NCI-H2171 treated with DMSO at 0.1 percent for 48 hours (cell line): ENCODE data around the gene CFAP97.
A peak's percentile ranks its signal among the peaks of the same experiment; 100 is the strongest.
"Not testable (repeated sequence)": the region's sequence is repeated elsewhere in the genome, so short reads cannot be mapped to it uniquely, and the experiment has no call there.

Experiments
- DNase-seq: peaks from one replicate; lab custom pipeline; 2025; lab: John Stamatoyannopoulos, UW

Gene CFAP97

GRCh38 chr4:185221912-185222311, 18.1 kb upstream of the CFAP97 start:
- DNase-seq = no peak

- DNase-seq = no peak
Observed at GRCh38 chr4:185221491-185221890, 17.7 kb upstream of the CFAP97 start.

DNA sequence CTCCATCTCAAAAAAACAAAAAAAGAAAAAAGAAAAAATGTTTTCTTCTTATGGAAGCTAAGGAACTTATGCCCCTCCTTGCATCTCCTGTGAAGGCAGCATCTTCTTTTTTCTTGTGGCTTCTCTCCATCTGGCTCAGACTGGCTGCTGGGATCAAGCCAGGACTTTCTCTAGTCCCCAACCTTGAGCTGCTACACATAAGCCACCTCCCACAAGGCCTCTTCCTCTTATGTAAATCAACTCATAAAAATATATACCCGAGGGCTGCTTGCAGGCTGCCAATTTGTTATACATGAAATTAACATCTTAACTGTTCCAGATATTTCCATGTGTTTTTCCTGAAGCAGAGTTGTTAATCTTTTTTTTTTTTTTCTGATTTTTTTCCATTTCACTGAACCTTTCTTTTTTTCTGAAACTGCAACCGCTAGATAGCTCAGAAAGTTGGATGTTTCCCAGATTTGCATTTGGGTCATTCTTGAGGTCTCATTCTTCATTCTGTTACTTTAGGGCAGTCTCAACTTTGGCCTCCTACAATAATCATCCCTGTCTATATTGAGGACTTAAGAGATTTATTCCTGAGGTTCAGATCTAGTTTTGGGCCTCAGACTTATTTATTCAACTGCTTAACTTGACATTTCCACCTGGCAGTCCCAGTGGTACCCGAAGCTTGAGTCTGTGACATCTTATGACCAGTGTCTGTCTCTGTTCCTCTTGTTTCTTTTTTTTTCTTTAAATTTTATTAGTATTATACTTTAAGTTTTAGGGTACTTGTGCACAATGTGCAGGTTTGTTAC, 15.9 kb upstream of the CFAP97 start:
- DNase-seq = peak; percentile 48

GRCh38 chr4:185218312-185218711, 14.5 kb upstream of the CFAP97 start:
- no peak for DNase-seq

DNA sequence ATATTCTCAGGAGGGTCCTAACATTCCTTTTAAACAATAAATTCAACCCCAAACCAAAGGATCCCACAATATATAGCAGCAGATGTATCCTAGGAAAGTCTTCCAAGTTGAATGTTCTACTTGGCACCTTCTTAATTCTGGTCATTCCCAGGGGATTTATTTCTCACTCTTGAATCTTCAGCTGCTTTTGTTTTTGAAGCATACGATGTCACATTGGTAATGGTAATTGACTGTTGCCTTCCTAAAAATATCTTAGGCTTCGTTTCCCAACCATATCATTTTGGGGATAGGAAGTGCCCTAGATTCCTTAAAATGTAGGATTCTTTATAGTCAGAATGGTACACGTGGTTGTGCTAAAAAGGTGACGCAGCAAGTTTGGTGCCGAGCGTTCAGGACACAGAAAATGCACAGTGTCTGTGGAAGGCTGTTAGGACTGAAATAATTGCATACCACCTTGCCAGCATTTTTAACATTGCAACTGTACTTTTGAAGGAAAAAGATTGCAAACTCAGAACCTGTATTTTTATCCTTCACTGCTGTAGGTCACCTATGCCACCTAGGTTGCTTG, 13.7 kb upstream of the CFAP97 start:
- no peak for DNase-seq

- no peak for DNase-seq
Observed at GRCh38 chr4:185215261-185215660, 11.5 kb upstream of the CFAP97 start.

- no peak for DNase-seq
Observed at GRCh38 chr4:185213877-185214276, 10.1 kb upstream of the CFAP97 start.

GRCh38 chr4:185212581-185212980, 8.8 kb upstream of the CFAP97 start:
- DNase-seq = no peak

GRCh38 chr4:185211641-185212040, 7.8 kb upstream of the CFAP97 start:
- DNase-seq = no peak

- no peak for DNase-seq
Observed at GRCh38 chr4:185211035-185211434, 7.2 kb upstream of the CFAP97 start.

- peak; percentile 2 for DNase-seq
Observed at GRCh38 chr4:185210102-185210981, 6.5 kb upstream of the CFAP97 start.

- not testable (repeated sequence) for DNase-seq
Observed at GRCh38 chr4:185209852-185210101, 6.0 kb upstream of the CFAP97 start.

GRCh38 chr4:185209031-185209851, 5.4 kb upstream of the CFAP97 start, which contains the start of gene SNX25:
Gene SNX25, plus strand, starts transcription at chr4:185209598. Its CDS starts 229 bp downstream, at chr4:185209827.
- peak; percentile 84 for DNase-seq

DNA sequence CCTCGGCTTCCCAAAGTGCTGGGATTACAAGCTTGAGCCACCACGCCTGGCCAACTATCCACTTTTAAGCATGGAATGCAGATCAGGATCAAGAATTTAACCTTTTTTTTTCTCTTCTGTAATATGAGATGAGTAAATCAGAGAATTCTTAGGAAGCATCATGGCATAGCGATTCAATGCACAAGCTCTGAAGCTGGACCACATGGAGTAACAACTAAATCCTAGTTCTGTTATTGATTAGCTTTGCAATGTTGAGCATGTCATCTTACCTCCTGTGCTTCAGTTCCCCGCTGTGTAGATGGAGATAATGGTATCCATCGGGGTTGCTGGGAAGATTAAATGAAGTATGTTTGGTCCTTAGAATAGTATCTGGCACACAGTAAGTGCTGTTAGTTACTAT, 3.7 kb upstream of the CFAP97 start:
- no peak for DNase-seq

- no peak for DNase-seq
Observed at GRCh38 chr4:185205697-185206342, 2.0 kb upstream of the CFAP97 start.

DNA sequence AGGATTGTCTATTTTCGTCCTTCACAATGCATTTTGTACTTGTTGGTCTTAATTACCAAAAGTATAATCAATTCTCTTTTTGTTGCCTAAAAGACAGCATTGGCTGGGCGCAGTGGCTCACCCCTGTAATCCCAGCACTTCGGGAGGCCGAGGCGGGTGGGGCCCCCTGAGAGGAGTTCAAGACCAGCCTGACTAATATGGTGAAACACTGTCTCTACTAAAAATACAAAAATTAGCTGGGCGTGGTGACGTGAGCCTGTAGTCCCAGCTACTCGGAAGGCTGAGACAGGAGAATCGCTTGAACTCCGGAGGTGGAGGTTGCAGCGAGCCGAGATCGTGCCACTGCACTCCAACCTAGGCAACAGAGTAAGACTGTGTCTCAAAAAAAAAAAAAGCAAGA, 1.3 kb upstream of the CFAP97 start:
- not testable (repeated sequence) for DNase-seq

GRCh38 chr4:185204238-185204910, 574 bp upstream of the CFAP97 start:
- DNase-seq = peak; percentile 28

DNA sequence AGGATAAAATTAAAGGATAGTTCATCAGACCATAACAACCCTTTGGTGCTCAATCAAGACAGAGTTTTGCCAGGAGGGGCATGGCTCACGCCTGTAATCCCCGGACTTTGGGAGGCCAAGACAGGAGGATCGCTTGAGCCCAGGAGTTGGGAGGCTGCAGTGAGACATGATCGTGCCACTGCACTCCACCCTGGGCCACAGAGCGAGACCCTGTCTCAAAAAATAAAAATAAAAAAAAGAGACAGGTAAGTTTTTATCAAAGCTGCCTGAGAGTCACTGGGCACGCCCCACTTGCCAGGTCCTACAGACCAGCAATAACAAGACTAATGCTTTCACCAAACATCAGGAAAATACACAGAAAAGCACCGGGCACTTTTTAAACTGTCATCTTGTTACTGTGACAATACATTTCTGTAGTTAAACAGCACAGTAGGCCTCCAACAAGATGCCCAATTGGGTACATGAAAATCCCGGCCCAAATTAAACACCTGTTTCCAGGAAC, 765 bp downstream of the CFAP97 start:
- no peak for DNase-seq

DNA sequence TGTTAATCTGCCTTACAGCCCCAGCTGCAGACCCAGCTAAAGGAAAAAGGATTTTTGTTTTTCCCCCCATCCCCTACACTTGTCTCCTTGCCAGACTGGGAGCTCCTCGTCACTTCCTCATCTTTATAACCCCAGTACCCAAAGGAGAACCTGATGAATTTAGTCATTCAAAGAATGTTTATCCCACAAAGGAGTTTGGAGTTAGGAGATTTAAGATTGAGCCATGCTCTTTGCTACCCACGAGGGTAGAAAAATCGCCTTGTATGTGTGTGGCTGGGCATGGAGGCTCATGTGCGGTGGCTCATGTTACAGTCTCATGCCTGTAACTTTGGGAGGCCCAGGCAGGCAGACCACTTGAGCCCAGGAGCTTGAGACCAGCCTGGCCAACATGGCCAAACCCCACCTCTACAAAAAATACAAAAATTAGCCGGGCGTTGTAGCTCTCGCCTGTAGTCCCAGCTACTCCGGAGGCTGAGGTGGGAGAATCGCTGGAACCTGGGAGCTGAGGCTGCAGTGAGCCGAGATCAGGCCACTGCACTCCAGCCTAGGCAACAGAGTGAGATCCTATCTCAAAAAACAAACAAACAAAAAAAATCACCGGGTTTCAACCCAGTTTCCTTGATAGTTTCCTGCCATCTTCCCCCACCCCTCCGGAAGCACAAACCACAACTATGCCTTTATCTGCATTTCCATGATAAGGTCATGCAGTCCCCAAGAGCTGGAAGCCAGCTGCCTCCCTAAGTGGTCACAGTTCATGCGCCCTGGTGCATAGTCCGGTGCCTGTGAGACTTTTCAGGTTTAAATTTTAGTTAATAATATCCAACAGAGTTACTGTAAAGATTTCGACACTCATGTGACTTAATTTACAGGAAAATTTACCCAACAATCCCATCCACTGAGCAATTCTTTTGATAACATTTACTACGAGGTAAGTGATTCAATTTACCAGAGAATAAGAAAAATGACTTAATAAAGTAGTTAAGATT, 1.5 kb downstream of the CFAP97 start:
- no peak for DNase-seq

- DNase-seq = not testable (repeated sequence)
Observed at GRCh38 chr4:185198189-185198588, 5.6 kb downstream of the CFAP97 start.
